ENCODE results near the gene GPATCH1.
"Not testable (repeated sequence)": the region's sequence is repeated elsewhere in the genome, so short reads cannot be mapped to it uniquely, and the experiment has no call there.

Gene GPATCH1, protein sequence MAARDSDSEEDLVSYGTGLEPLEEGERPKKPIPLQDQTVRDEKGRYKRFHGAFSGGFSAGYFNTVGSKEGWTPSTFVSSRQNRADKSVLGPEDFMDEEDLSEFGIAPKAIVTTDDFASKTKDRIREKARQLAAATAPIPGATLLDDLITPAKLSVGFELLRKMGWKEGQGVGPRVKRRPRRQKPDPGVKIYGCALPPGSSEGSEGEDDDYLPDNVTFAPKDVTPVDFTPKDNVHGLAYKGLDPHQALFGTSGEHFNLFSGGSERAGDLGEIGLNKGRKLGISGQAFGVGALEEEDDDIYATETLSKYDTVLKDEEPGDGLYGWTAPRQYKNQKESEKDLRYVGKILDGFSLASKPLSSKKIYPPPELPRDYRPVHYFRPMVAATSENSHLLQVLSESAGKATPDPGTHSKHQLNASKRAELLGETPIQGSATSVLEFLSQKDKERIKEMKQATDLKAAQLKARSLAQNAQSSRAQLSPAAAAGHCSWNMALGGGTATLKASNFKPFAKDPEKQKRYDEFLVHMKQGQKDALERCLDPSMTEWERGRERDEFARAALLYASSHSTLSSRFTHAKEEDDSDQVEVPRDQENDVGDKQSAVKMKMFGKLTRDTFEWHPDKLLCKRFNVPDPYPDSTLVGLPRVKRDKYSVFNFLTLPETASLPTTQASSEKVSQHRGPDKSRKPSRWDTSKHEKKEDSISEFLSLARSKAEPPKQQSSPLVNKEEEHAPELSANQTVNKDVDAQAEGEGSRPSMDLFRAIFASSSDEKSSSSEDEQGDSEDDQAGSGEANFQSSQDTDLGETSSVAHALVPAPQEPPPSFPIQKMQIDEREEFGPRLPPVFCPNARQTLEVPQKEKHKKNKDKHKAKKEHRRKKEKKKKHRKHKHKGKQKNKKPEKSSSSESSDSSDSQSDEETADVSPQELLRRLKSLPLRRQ

GRCh38 chr19:33080761-33081681, at the start of gene GPATCH1:
TSS of gene GPATCH1 (plus strand) at chr19:33081181. CDS start at chr19:33081194, 13 bp downstream.
- DNase-seq, result peak; percentile 63

- DNase-seq, result no peak
These were observed 48.7 kb upstream of the GPATCH1 start for GRCh38 chr19:33032218-33032781.

GRCh38 chr19:33035461-33035860, 45.5 kb upstream of the GPATCH1 start:
- no peak for DNase-seq

- not testable (repeated sequence) for DNase-seq
These were observed 44.4 kb upstream of the GPATCH1 start for GRCh38 chr19:33036370-33037167.

DNA sequence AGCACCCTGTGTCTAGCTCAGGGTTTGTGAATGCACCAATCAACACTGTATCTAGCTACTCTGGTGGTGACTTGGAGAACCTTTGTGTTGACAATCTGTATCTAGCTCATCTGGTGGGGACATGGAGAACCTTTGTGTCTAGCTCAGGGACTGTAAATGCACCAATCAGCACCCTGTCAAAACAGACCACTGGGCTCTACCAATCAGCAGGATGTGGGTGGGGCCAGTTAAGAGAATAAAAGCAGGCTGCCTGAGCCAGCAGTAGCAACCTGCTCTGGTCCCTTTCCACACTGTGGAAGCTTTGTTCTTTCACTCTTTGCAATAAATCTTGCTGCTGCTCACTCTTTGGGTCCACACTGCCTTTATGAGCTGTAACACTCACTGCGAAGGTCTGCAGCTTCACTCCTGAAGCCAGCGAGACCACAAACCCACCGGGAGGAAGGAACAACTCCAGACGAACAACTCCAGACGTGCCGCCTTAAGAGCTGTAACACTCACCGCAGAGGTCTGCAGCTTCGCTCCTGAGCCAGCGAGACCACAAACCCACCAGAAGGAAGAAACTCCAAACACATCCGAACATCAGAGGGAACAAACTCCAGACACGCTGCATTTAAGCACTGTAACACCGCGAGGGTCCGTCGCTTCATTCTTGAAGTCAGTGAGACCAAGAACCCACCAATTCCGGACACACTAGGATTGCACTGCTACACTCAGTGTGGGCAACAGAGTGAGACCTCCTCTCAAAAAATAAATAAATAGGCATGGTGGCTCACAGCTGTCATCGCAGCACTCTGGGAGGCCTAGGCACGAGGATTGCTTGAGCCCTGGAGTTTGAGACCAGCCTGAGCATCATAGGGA, 43.6 kb upstream of the GPATCH1 start:
- DNase-seq, result not testable (repeated sequence)

DNA sequence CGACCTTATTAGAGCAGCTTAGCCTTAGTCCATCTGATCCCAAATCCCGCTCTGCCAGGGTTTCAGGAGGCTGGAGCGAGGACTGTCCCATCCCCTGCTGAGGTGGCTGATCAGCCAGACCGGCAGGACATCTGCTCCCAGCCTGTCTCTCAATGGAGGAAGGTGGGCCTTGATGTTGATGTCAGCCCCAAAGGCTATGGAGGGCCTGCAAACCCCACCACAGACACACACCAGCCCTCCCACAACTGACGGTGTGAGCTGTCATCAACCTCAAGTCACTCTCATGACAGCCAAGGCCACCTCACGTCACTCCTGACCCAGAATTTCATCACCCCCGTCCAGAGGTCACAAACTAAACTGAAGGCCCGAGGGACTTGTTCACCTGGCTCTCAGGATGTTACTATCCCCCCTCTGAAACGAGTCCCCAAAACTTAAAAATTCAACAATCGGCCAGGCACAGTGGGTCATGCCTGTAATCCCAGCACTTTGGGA, 41.8 kb upstream of the GPATCH1 start:
- no peak for DNase-seq

DNA sequence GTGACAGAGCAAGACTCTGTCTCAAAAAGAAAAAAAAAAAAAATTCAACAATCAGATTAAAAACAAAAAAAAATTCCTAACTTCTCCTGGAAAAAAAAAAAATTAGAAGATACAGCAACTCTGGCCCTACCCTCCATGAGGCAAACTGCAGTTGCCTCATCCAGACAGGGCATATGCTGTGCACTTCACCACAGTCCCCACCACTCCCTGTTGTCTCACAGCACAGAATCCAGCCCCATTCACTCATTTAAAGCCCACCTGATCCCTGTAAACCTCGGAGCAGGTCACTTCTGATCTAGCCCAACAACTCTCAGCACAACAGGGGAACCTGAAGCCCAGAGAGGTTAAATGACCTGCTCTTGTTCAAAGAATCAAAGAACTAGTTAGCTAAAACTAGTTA, 41.2 kb upstream of the GPATCH1 start:
- no peak for DNase-seq

- DNase-seq, result no peak
These were observed 39.8 kb upstream of the GPATCH1 start for GRCh38 chr19:33040994-33041827.

GRCh38 chr19:33041828-33042160, 39.2 kb upstream of the GPATCH1 start:
- not testable (repeated sequence) for DNase-seq

GRCh38 chr19:33047422-33047821, 33.6 kb upstream of the GPATCH1 start:
- no peak for DNase-seq

DNA sequence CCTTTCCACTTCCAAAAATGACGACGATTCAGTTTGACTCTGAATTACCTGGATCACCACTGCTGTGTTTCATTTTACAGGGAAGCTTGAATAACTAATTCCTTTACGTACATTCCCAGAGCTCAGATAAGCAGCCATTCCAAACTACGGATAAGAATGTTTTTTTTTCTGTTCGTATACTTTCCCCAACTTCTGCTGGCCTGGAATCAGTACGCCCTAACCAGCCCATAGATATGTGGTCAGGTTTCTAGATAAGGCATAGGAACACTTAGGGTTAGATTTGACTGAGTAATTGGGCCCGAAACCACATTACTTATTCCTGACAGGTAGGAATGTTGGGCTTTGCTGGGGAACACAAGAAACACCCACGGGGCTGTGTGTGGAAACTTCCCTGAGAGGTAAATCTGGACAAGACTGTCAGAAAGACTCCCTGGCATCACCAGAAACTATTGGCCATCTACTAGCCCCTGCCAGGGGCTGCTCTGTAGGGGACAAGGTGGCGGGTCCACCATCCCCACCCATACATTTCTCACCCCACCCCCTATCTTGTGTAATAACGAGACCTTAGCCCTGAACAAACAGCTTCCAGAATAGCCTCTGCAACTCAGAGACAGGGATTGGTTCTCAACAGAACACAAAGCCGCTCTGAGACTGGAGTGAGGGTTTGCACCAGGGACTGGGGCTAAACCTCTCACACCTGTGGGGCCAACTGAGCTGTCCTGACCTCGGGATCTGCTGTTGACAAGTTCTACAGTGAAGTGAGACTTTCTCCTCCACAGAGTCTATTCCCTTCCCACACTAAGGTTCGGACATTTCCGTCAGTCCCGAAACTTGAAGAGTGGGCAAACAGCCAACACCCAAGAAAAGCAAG, 31.9 kb upstream of the GPATCH1 start:
- DNase-seq, result no peak

- no peak for DNase-seq
These were observed 30.9 kb upstream of the GPATCH1 start for GRCh38 chr19:33050110-33050509.

- DNase-seq, result no peak
These were observed 28.5 kb upstream of the GPATCH1 start for GRCh38 chr19:33052352-33052972.

- DNase-seq, result no peak
These were observed 26.4 kb upstream of the GPATCH1 start for GRCh38 chr19:33054623-33055022.

DNA sequence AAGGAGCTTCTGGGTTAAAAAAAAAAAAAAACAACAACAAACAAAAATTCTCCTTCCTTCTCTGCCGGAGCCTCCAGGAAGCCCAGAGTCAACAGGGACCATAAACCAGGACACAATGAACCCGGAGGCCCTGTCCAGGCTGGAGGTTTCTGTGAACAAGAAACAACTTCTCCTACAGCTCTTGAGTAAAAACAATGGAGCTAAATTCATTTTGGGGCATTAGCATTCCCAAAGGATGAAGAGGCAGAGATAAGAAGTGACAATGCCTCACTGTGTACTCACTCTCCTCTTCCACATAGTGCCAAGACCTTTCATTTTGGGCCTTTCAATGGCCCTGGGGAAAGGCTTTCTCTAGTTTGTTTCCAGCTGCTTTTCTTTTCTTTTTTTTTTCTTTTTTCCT, 25.3 kb upstream of the GPATCH1 start:
- DNase-seq, result no peak

GRCh38 chr19:33060586-33060985, 20.4 kb upstream of the GPATCH1 start:
- no peak for DNase-seq

DNA sequence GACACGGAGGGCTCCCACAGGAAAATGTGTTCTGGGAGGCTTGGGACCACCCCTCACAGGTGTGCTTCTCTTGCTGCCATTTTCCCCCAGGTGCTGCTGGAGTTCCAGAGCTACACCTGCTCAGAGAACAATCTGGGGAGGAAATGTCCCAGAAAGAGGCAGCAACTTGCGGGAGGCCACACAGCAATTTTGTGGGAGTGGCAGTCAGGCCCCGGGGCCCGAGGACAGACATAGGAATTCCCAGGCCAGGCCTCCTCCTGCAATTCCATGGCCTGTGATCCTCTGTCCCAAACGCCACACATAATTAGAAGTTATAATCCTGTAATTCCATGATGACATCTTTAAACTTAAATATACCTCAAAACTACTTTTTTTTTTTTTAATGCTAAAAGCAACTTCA, 18.1 kb upstream of the GPATCH1 start:
- DNase-seq, result no peak

DNA sequence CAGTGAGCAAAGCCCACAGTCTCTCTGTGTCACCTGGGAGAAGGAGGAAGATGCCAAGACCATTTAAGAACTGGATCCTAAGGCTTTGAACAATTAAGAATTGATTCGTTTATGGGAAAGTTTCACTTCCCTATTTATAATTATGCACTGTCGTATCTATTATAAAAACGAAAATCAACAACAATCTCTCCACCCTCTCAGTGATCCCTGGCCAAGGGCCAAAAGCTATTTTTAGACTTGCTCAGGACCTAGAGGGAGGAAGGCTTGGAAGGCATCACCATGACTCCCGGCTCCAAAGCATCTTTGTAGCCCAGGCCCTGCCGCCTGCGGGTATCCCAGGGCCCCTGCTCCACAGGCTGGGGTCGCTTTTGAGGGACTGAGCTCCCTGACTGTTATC, 17.6 kb upstream of the GPATCH1 start:
- peak; percentile 35 for DNase-seq

Measured in NCI-H1694 (cell line).